Left ventricle myocardium inferior (tissue), 1 donor: ENCODE measurements around the gene CTNNA2. TPM values are rescaled to one million over a fixed set of nuclear protein-coding genes. Genes with fewer than 3 reads are reported as not detected.

Experiments used
- DNase-seq: peaks from one replicate; pipeline ENCODE4 v3.0.0-alpha.2; 2020
- H3K27ac ChIP-seq: fragments of 200-600 bp; replicated peaks from 2 replicates; pipeline ENCODE4 v1.8.0; 2021
- H3K27me3 ChIP-seq: fragments of 200-600 bp; 2 replicates; pipeline ENCODE4 v1.8.0; 2021; ENCODE audit warnings: low read depth
- H3K36me3 ChIP-seq: fragments of 200-600 bp; 2 replicates; pipeline ENCODE4 v1.8.0; 2021
- H3K4me1 ChIP-seq: fragments of 200-600 bp; 2 replicates; pipeline ENCODE4 v1.8.0; 2021
- H3K4me3 ChIP-seq: fragments of 200-600 bp; 2 replicates; pipeline ENCODE4 v1.8.0; 2021; ENCODE audit warnings: mild to moderate bottlenecking, moderate library complexity
- H3K9me3 ChIP-seq: fragments of 200-600 bp; replicated peaks from 2 replicates; pipeline ENCODE4 v1.8.0; 2021
- intact Hi-C: fragments of 100-400 bp; cut with micrococcal nuclease; formaldehyde crosslinking; loops from one replicate; pipeline ENCODE4 v1.11.0; 2022
- total RNA-seq: library from RNA; stranded (reverse); fragmentation: NEBNext Ultra II Directional; extraction: Animal tissue kit (Norgen Biotek cat#: 25700); gene quantifications from one replicate; pipeline ENCODE4 v1.2.1, GENCODE V29; 2021
- TF ChIP-seq, protein P1 (sequence below): fragments of 200-600 bp; IDR thresholded peaks from 2 replicates; pipeline ENCODE4 v1.8.0; 2021; ENCODE audit warnings: antibody characterized with exemption, mild to moderate bottlenecking, borderline replicate concordance
- donor health status: DM: no; HTN: yes; CAD: no; lungs with severe emphysema.

Gene CTNNA2
- total RNA-seq, 1 donor from 2014 or later: not detected

DNA sequence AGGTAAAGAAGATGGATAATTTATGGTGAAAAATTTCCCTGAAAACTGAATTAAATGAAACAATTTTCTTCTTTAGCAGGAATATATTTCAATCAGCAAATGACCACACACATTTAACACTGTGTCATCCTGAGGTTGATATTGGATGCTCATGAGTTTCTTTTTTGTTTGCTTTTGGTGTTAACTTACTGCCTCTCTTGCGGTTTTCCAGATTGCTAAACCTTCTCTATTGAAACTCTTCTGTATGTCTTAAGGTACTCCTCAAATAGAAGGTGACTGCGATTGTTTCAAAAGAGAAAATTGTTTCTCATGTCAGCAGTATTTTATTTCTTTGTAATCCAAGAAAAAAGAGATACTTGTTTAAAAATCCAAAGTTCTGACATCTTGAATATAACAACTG is 692.6 kb downstream of the CTNNA2 start:
- Histone ChIP-seq H3K4me1 (no peaks in the 10 kb centered on the region), H3K36me3 (no peaks in the 10 kb centered on the region), H3K27me3 (no peaks in the 10 kb centered on the region), H3K9me3 (peaks cover 4% of the 10 kb centered on the region), H3K27ac (no peak overlapping the region), H3K4me3 (no peak overlapping the region)
- TF ChIP-seq, protein P1, sequence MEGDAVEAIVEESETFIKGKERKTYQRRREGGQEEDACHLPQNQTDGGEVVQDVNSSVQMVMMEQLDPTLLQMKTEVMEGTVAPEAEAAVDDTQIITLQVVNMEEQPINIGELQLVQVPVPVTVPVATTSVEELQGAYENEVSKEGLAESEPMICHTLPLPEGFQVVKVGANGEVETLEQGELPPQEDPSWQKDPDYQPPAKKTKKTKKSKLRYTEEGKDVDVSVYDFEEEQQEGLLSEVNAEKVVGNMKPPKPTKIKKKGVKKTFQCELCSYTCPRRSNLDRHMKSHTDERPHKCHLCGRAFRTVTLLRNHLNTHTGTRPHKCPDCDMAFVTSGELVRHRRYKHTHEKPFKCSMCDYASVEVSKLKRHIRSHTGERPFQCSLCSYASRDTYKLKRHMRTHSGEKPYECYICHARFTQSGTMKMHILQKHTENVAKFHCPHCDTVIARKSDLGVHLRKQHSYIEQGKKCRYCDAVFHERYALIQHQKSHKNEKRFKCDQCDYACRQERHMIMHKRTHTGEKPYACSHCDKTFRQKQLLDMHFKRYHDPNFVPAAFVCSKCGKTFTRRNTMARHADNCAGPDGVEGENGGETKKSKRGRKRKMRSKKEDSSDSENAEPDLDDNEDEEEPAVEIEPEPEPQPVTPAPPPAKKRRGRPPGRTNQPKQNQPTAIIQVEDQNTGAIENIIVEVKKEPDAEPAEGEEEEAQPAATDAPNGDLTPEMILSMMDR: no peak
- intact Hi-C loops: no loop called here
- no peak for DNase-seq

DNA sequence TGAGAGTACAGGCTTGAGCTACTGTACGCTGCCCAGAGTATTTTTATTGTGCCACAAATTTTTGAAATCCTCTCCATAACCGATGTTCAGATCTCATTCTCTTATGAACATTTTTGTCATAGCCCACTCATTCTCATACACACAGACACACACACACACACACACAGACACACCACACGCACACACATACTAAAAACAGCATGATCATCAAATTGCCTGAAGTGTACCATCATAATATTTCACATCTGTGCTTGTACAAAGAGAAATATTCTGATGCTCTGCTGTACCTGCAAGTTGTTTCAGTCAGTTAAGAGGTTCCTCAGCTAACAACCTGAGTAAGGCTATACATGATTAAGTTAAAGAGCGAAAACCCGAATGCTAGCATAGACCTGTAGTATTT is 696.6 kb downstream of the CTNNA2 start:
- Histone ChIP-seq H3K4me1 (no peaks in the 10 kb centered on the region), H3K36me3 (no peaks in the 10 kb centered on the region), H3K27ac (no peak overlapping the region), H3K4me3 (no peak overlapping the region), H3K9me3 (peaks cover 15% of the 10 kb centered on the region), H3K27me3 (no peaks in the 10 kb centered on the region)
- TF ChIP-seq, protein P1: no peak
- intact Hi-C loops: no loop called here
- DNase-seq: no peak

DNA sequence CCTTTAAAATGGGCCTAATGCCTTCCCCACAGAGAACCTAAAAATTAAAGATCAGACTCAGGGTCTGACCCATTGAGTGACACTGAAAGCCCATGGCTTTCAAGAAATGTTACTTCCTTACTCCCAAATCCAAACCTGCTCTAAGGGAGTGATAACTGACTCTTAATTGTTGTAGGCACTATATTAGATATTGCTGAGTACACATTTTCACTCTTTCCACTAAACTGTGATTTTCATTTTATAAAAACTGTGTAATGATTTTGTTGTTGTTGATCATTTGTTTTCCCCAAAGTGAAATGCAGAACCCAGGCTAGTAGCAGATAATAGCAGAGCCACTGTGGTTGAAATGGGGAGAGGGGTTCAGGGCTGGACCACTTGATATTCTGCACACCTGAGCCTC is 704.6 kb downstream of the CTNNA2 start:
- no peak for DNase-seq
- TF ChIP-seq, protein P1: no peak
- intact Hi-C loops: no loop called here

DNA sequence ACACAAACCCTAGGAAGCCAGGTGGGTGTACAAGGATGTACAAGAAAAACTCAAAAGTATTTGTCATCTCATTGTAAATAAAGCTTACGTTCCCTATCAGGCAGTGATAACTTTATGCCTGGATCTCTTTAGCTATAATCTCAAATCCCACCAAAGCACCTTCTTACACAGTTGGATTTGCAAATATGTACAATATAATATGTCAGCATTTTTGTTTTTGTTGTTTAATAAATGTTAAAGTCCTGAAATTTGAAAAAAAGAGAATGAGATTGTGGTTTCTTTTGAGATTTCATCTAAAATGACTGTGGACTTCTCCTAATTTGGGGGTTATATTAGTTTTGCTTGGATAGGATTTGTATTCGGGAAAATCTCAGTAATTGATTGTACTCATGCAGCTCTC is 709.8 kb downstream of the CTNNA2 start:
- Histone ChIP-seq H3K4me3 (no peak overlapping the region), H3K27ac (no peak overlapping the region), H3K36me3 (no peaks in the 10 kb centered on the region), H3K9me3 (no peaks in the 10 kb centered on the region), H3K27me3 (no peaks in the 10 kb centered on the region), H3K4me1 (no peaks in the 10 kb centered on the region)
- TF ChIP-seq, protein P1: no peak
- no peak for DNase-seq
- intact Hi-C loops: no loop called here

More for the DNA sequence above, 704.6 kb downstream of the CTNNA2 start:
- no peak overlapping the region for H3K27ac ChIP-seq
- no peaks in the 10 kb centered on the region for H3K36me3 ChIP-seq
- H3K9me3 ChIP-seq: peaks cover 31% of the 10 kb centered on the region
- H3K27me3 ChIP-seq: no peaks in the 10 kb centered on the region
- no peaks in the 10 kb centered on the region for H3K4me1 ChIP-seq
- H3K4me3 ChIP-seq: no peak overlapping the region

DNA sequence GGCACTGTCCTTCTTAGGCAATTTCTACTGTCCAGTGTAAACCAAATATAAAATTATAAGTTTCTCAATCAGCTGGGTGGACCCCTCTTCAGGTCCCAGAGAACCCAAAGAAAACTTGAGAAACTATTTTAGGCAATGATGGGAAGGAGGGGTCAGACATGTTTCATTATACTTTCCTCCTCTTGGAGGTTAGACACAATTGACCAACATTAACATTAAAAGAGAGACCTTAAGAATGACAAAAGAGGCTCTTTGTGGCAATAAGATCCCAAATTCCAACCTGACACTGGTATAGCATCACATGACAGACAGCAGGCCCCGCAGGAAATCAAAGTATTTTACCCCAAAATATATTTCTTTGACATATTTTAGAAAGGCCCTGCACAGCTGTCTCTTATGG is 718.6 kb downstream of the CTNNA2 start:
- Histone ChIP-seq H3K4me1 (no peaks in the 10 kb centered on the region), H3K36me3 (no peaks in the 10 kb centered on the region), H3K4me3 (no peak overlapping the region), H3K27me3 (no peaks in the 10 kb centered on the region), H3K27ac (no peak overlapping the region), H3K9me3 (no peaks in the 10 kb centered on the region)
- DNase-seq: no peak
- intact Hi-C loops: no loop called here
- TF ChIP-seq, protein P1: no peak

DNA sequence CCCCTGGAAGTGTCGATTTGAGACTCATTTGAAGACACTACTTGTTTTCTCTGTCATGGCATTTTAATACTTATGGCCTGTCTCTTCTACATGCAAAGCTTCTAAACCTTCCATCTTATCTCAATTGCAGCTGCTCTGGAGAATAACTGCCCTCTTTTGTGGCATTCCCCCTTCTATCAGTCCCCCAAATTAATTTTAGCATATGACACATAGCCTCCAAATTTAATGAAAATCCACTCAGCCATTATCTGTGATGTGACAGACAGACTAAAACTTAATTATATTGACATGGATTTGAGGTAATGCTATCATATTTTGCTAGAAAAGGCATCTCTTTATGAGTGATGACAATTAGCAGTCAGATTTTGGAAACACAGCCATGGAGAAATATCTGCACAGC is 720.5 kb downstream of the CTNNA2 start:
- Histone ChIP-seq H3K4me3 (no peak overlapping the region), H3K27me3 (no peaks in the 10 kb centered on the region), H3K36me3 (no peaks in the 10 kb centered on the region), H3K27ac (no peak overlapping the region), H3K4me1 (no peaks in the 10 kb centered on the region), H3K9me3 (no peaks in the 10 kb centered on the region)
- intact Hi-C loops: no loop called here
- no peak for DNase-seq
- TF ChIP-seq, protein P1: no peak
